GM18511 (cell line): ENCODE measurements around the gene DCLK1.
A peak's percentile ranks its signal among the peaks of the same experiment; 100 is the strongest.

Experiments
- ATAC-seq: cut with Tn5 transposase; IDR thresholded peaks from one replicate; pipeline ENCODE4 v1.9.1; 2021; ENCODE audit warnings: mild to moderate bottlenecking, moderate library complexity; ENCODE audit not compliant: unreplicated experiment

Gene DCLK1

GRCh38 chr13:35723053-35723461 is 408.1 kb downstream of the DCLK1 start:
- ATAC-seq, result no peak

GRCh38 chr13:35722458-35723052 is 408.6 kb downstream of the DCLK1 start:
- no peak for ATAC-seq

- ATAC-seq, result peak; percentile 68
Measured at GRCh38 chr13:35720690-35721554, 410.3 kb downstream of the DCLK1 start.

- no peak for ATAC-seq
Measured at GRCh38 chr13:35720290-35720689, 410.9 kb downstream of the DCLK1 start.
